ENCODE measurements around the gene RTN3. TPM values are rescaled to one million over a fixed set of nuclear protein-coding genes. Genes with fewer than 3 reads are reported as not detected.
A peak's percentile ranks its signal among the peaks of the same experiment; 100 is the strongest.
"Not testable (repeated sequence)": the region's sequence is repeated elsewhere in the genome, so short reads cannot be mapped to it uniquely, and the experiment has no call there.

The RTN3 gene
- total RNA-seq, 6 donors from 2014 or later = 41.9 to 153 (median 113) TPM

DNA sequence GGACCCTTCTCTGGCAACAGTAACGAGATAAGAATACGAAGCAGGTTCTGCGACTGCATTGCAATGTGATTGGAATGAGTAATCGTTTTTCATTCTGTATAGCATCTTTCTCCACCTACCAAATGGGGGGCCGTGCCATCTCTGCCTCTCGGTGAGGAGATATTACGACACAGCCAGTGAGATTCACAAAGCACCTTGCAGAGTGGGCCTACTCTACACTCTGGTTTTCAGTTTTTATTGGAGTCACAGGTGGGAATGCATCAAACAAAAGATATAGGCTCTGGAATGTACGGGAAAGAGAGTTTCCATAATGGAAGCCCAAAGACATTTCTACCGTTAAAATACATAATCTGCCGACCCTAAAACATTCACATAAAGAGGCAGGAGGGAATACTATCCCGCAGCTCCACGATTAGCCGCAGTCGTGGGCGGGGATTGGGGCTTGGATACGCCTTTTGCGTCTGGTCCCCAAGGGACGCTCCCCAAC is 423 bp upstream of the RTN3 start:
- Histone ChIP-seq H3K4me3 (peak overlapping the region in 3 of 4 donors; percentile 70 to 89 (median 85)), H3K27ac (peak overlapping the region; percentile 92 to 100 (median 96))
- peak in 1 of 2 donors; percentile 7 for ATAC-seq (ENCODE audit: low FRiP score in 2 of 2)

DNA sequence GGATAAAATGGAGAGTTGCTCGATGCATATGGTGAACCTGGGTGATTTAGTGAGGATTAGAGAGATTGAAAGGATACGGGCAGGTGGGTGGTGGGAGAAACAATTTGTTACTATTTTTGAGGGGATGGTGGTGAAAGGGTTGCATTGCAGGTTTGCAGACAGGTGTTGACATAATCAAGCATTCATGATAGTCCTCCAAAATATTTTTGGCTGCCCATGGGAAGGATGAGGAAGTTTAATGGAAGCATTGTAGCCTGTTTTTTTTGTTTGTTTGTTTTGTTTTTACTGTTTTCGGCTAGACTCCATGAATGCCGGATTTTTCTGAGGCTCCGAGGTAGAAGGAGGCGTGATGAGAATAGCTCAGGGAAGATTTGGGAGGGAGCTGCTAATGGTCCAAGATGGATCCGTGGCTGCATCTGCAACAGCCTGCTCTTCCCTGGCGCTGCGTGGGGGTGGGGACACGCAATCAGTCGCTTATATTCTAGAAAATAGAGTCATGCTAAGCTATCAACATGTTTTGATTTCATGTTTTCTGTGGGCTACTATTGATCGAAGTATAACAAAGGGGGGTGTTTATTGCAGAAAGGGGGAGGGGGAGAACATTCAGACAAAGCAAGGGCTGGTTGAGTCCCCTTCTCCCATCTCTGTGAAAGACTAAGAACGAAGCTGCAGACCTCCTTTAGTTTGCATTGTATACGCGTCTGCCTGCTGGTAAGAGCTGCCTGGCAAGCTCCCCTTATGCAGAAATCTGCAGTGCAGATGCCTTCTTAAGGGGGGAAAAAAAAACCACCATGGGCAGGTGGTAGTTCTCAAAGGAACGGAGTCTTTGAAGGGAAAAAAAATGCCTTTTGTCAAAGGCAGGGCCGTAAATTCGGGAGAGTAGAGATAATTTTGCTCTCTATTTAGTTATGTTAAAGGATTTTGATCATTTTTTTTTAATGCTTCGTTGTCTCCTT is 1.0 kb downstream of the RTN3 start:
- peak overlapping the region; percentile 92 to 100 (median 96) for H3K27ac ChIP-seq
- H3K36me3 ChIP-seq = no peaks in the 10 kb centered on the region
- peaks cover 17 to 26% (median 25%) of the 10 kb centered on the region in 4 donors for H3K4me1 ChIP-seq
- H3K4me3 ChIP-seq = peak overlapping the region; percentile 70 to 89 (median 84)
- peak in 1 of 2 donors; percentile 50 for ATAC-seq (ENCODE audit: low FRiP score in 2 of 2)
- no peak for TF ChIP-seq POLR2AphosphoS5 (IDR thresholded peaks at IDR 0.05)
- TF ChIP-seq, protein P1, sequence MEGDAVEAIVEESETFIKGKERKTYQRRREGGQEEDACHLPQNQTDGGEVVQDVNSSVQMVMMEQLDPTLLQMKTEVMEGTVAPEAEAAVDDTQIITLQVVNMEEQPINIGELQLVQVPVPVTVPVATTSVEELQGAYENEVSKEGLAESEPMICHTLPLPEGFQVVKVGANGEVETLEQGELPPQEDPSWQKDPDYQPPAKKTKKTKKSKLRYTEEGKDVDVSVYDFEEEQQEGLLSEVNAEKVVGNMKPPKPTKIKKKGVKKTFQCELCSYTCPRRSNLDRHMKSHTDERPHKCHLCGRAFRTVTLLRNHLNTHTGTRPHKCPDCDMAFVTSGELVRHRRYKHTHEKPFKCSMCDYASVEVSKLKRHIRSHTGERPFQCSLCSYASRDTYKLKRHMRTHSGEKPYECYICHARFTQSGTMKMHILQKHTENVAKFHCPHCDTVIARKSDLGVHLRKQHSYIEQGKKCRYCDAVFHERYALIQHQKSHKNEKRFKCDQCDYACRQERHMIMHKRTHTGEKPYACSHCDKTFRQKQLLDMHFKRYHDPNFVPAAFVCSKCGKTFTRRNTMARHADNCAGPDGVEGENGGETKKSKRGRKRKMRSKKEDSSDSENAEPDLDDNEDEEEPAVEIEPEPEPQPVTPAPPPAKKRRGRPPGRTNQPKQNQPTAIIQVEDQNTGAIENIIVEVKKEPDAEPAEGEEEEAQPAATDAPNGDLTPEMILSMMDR (IDR thresholded peaks at IDR 0.05) = peak in 4 of 6 experiments; percentile 16 to 52 (median 42)
- H3K9me3 ChIP-seq = no peaks in the 10 kb centered on the region
- H3K27me3 ChIP-seq = no peaks in the 10 kb centered on the region
- no peak for DNase-seq
- 7 to 8% methylated on average over 19 of the region's 19 CpGs for WGBS, 2 donors

More for the DNA sequence above, 423 bp upstream of the RTN3 start:
- Histone ChIP-seq H3K27me3 (no peaks in the 10 kb centered on the region), H3K36me3 (no peaks in the 10 kb centered on the region), H3K4me1 (peaks cover 17 to 25% (median 22%) of the 10 kb centered on the region in 4 donors), H3K9me3 (no peaks in the 10 kb centered on the region)
- no peak for DNase-seq
- WGBS, 2 donors = 11 to 14% methylated on average over 18 of the region's 18 CpGs
- TF ChIP-seq EP300 (IDR thresholded peaks at IDR 0.05) (no peak), POLR2AphosphoS5 (IDR thresholded peaks at IDR 0.05) (no peak), POLR2A (IDR thresholded peaks at IDR 0.05) (no peak)
- TF ChIP-seq, protein P1 (IDR thresholded peaks at IDR 0.05) = no peak

DNA sequence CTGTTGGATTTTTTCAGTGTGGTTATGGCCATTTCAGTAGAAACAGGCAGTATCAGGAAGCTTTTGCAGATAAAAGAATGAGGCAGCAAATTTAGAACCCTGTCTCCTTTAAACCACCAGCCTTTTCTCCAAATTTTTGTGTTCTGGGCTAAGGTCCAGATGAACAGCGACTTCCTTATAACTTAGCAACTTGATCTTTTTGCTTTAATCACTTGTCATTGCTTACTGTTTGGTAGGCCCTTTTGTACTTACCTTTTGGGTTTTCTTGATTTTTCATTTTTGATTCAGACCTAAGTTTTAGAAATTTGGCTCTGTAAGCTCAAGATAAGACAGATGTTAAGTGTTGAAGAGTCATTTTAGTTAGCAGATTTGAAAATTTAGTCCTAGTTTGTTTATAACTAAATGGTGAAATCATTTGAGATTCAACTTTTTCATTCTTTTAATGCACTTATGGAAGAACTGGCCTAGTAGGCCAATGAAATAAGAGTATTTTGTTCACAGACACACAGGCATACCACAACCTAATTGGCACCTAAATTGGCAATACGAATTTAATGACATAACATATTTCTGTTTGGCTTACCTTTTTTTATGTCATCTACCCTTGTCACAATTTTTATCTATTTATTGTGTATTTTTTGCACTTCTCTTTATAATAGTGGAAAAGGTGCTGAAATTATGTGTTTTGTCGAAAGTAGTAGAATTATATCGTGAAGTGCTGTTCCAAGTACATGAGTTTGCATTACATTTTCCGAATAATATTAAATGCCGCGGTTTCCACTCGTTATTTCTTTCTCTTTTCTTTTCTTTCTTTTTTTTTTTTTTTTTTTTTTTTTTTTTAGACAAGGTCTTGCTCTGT is 2.1 kb downstream of the RTN3 start:
- 81 to 85% methylated on average over 8 of the region's 8 CpGs for WGBS, 2 donors
- Histone ChIP-seq H3K4me3 (peak overlapping the region in 3 of 4 donors; percentile 70 to 89 (median 85)), H3K9me3 (no peaks in the 10 kb centered on the region), H3K36me3 (no peaks in the 10 kb centered on the region), H3K4me1 (peaks cover 17 to 26% (median 25%) of the 10 kb centered on the region in 4 donors), H3K27ac (peak overlapping the region; percentile 15 to 100 (median 96)), H3K27me3 (no peaks in the 10 kb centered on the region)
- ATAC-seq (ENCODE audit: low FRiP score in 2 of 2) = no peak
- TF ChIP-seq, protein P1 (IDR thresholded peaks at IDR 0.05) = no peak
- TF ChIP-seq POLR2AphosphoS5 (IDR thresholded peaks at IDR 0.05) (no peak), EP300 (IDR thresholded peaks at IDR 0.05) (no peak), POLR2A (IDR thresholded peaks at IDR 0.05) (no peak)
- no peak for DNase-seq

DNA sequence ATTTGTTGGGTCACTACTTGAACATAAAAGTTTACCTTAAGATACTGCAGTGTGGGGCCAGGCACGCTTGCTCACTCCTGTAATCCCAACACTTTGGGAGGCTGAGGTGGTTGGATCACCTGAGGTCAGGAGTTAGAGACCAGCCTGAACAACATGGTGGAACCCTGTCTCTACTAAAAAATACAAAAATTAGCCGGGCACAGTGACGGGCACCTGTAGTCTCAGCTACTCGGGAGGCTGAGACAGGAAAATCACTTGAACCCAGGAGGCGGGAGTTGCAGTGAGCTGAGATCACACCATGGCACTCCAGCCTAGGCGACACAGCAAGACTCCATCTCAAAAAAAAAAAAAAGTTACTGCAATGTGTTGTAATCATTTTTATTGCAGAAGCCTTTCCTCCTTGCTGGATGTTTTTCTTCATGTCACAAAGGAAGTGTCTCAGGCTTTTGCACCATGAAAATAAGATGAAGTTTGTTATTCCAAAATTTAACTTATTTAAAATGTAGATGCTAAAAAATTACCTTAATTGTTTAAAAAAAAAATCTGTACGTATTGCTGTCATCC is 3.9 kb downstream of the RTN3 start:
- H3K27ac ChIP-seq = peak overlapping the region in 2 of 4 donors; percentile 51 to 55
- 69 to 90% methylated on average over 7 of the region's 7 CpGs for WGBS, 2 donors
- H3K9me3 ChIP-seq; H3K4me3 ChIP-seq; H3K36me3 ChIP-seq; DNase-seq; H3K27me3 ChIP-seq; ATAC-seq (ENCODE audit: low FRiP score in 2 of 2): not testable (repeated sequence)
- H3K4me1 ChIP-seq = peaks cover 21 to 36% (median 26%) of the 10 kb centered on the region in 4 donors

All from upper lobe of left lung (tissue), 6 donors.